ENCODE results near the gene CNPPD1. TPM values are rescaled to one million over a fixed set of nuclear protein-coding genes. Genes with fewer than 3 reads are reported as not detected.

Gene CNPPD1
- total and polyA plus RNA-seq, 2 experiments from 2014 or later, result 34.5 to 43.8 TPM

- Histone ChIP-seq H3K79me2 (ENCODE audit: insufficient read depth) (no peaks in the 10 kb centered on the region), H4K20me1 (ENCODE audit: insufficient read depth) (no peaks in the 10 kb centered on the region), H3K4me3 (no peak overlapping the region), H3K4me1 (ENCODE audit: insufficient read depth) (no peaks in the 10 kb centered on the region), H3K9me3 (ENCODE audit: low read depth) (no peaks in the 10 kb centered on the region), H3K36me3 (ENCODE audit: low read depth) (no peaks in the 10 kb centered on the region), H3K4me2 (ENCODE audit: unreplicated experiment) (no peak overlapping the region), H3K27me3 (replicated peaks; ENCODE audit: insufficient read depth) (peaks cover 5% of the 10 kb centered on the region; the same call in 1 of the 2 replicates), H3K27ac (no peak overlapping the region), H3K9me2 (ENCODE audit: insufficient read depth) (no peaks in the 10 kb centered on the region), H3K9ac (no peak overlapping the region), H3F3A (ENCODE audit: insufficient read depth) (no peaks in the 10 kb centered on the region), H2AFZ (no peak overlapping the region)
- 61 to 71% methylated on average over 5 of the region's 5 CpGs for WGBS, 2 experiments (ENCODE audit: low coverage in 1 of 2, low lambda C conversion rate in 2 of 2, missing lambda C conversion rate in 2 of 2)
- no peak for DNase-seq
- TF ChIP-seq EZH2phosphoT487 (IDR thresholded peaks at IDR 0.05; ENCODE audit: insufficient read depth, low read depth), result no peak
- no peak for TF ChIP-seq EZH2 (IDR thresholded peaks at IDR 0.05; ENCODE audit: insufficient read depth, poor library complexity, severe bottlenecking)
- in situ Hi-C loops (cut with MboI), result no loop called here
Measured at GRCh38 chr2:219198974-219199373, 22.2 kb upstream of the CNPPD1 start.

- H3K36me3 ChIP-seq (ENCODE audit: low read depth), result no peaks in the 10 kb centered on the region
- no peak overlapping the region for H3K4me2 ChIP-seq (ENCODE audit: unreplicated experiment)
- H2AFZ ChIP-seq, result no peak overlapping the region
- no peaks in the 10 kb centered on the region for H3K4me1 ChIP-seq (ENCODE audit: insufficient read depth)
- no peaks in the 10 kb centered on the region for H4K20me1 ChIP-seq (ENCODE audit: insufficient read depth)
- in situ Hi-C loops (cut with MboI), result no loop called here
- no peak overlapping the region for H3K27ac ChIP-seq
- no peaks in the 10 kb centered on the region for H3K9me2 ChIP-seq (ENCODE audit: insufficient read depth)
- H3F3A ChIP-seq (ENCODE audit: insufficient read depth), result no peaks in the 10 kb centered on the region
- no peak overlapping the region for H3K9ac ChIP-seq
- no peaks in the 10 kb centered on the region for H3K79me2 ChIP-seq (ENCODE audit: insufficient read depth)
- TF ChIP-seq EZH2phosphoT487 (IDR thresholded peaks at IDR 0.05; ENCODE audit: insufficient read depth, low read depth) (no peak), EZH2 (IDR thresholded peaks at IDR 0.05; ENCODE audit: insufficient read depth, poor library complexity, severe bottlenecking) (no peak)
- H3K4me3 ChIP-seq, result no peak overlapping the region
- WGBS, 2 experiments (ENCODE audit: low coverage in 1 of 2, low lambda C conversion rate in 2 of 2, missing lambda C conversion rate in 2 of 2), result 88 to 92% methylated on average over 1 of the region's 1 CpG
- no peak for DNase-seq
- H3K9me3 ChIP-seq (ENCODE audit: low read depth), result no peaks in the 10 kb centered on the region
- peaks cover 5% of the 10 kb centered on the region; the same call in 1 of the 2 replicates for H3K27me3 ChIP-seq (replicated peaks; ENCODE audit: insufficient read depth)
Measured at GRCh38 chr2:219197388-219197787, 20.7 kb upstream of the CNPPD1 start.

- no peak overlapping the region for H3K9ac ChIP-seq
- 77 to 90% methylated on average over 6 to 7 of the region's 7 CpGs for WGBS, 2 experiments (ENCODE audit: low coverage in 1 of 2, low lambda C conversion rate in 2 of 2, missing lambda C conversion rate in 2 of 2)
- no peak for TF ChIP-seq EZH2 (IDR thresholded peaks at IDR 0.05; ENCODE audit: insufficient read depth, poor library complexity, severe bottlenecking)
- no peak for DNase-seq
- no peak overlapping the region for H3K4me2 ChIP-seq (ENCODE audit: unreplicated experiment)
- no peaks in the 10 kb centered on the region for H3K9me3 ChIP-seq (ENCODE audit: low read depth)
- H3F3A ChIP-seq (ENCODE audit: insufficient read depth), result peaks cover 20% of the 10 kb centered on the region
- 0 out of 2 replicates have a peak, but pooled peaks cover 5% of the 10 kb centered on the region for H4K20me1 ChIP-seq (ENCODE audit: insufficient read depth)
- peaks cover 30% of the 10 kb centered on the region for H3K36me3 ChIP-seq (ENCODE audit: low read depth)
- H3K27ac ChIP-seq, result no peak overlapping the region
- H3K27me3 ChIP-seq (replicated peaks; ENCODE audit: insufficient read depth), result no peaks in the 10 kb centered on the region
- H3K79me2 ChIP-seq (ENCODE audit: insufficient read depth), result no peaks in the 10 kb centered on the region
- in situ Hi-C loops (cut with MboI), result no loop called here
- no peak overlapping the region for H3K4me3 ChIP-seq
- no peak overlapping the region for H2AFZ ChIP-seq
- no peaks in the 10 kb centered on the region for H3K9me2 ChIP-seq (ENCODE audit: insufficient read depth)
- no peaks in the 10 kb centered on the region for H3K4me1 ChIP-seq (ENCODE audit: insufficient read depth)
Measured at GRCh38 chr2:219186754-219187456, 10.2 kb upstream of the CNPPD1 start.

DNA sequence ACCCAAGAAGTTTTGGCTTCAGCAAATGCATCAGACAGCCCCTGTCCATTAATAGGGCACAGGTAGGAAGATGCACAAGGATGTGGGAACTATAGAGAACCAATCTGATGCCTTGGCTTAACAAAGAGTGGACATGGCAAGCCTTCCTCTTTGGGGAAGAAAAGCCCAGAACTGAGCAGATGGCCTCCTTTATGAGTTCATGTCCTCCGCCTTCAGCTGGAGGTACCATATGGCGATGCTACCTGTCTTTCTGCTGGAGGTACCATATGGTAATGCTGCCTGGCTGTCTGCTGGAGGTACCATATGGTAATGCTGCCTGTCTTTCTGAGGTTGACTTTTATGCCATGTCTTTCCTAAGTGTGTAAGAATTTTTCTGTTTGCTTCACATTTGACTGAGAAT lies 7.4 kb upstream of the CNPPD1 start:
- Histone ChIP-seq H3K9me3 (ENCODE audit: low read depth) (no peaks in the 10 kb centered on the region), H2AFZ (no peak overlapping the region), H3K79me2 (ENCODE audit: insufficient read depth) (peaks cover 17% of the 10 kb centered on the region), H3K4me2 (ENCODE audit: unreplicated experiment) (no peak overlapping the region), H3K4me1 (ENCODE audit: insufficient read depth) (peaks cover 4% of the 10 kb centered on the region), H3K4me3 (no peak overlapping the region), H3K27ac (no peak overlapping the region), H3K27me3 (replicated peaks; ENCODE audit: insufficient read depth) (no peaks in the 10 kb centered on the region), H3F3A (ENCODE audit: insufficient read depth) (peaks cover 20% of the 10 kb centered on the region), H4K20me1 (ENCODE audit: insufficient read depth) (peaks cover 5% of the 10 kb centered on the region; the same call in 1 of the 2 replicates), H3K9me2 (ENCODE audit: insufficient read depth) (no peaks in the 10 kb centered on the region), H3K9ac (no peak overlapping the region), H3K36me3 (ENCODE audit: low read depth) (peaks cover 45% of the 10 kb centered on the region)
- no peak for DNase-seq
- no peak for TF ChIP-seq EZH2phosphoT487 (IDR thresholded peaks at IDR 0.05; ENCODE audit: insufficient read depth, low read depth)
- no peak for TF ChIP-seq EZH2 (IDR thresholded peaks at IDR 0.05; ENCODE audit: insufficient read depth, poor library complexity, severe bottlenecking)
- in situ Hi-C loops (cut with MboI), result no loop called here
- 93 to 100% methylated on average over 2 of the region's 2 CpGs for WGBS, 2 experiments (ENCODE audit: low coverage in 1 of 2, low lambda C conversion rate in 2 of 2, missing lambda C conversion rate in 2 of 2)
